Lower leg skin (tissue), 4 donors: ENCODE data around the gene MAGED4B. TPM values are rescaled to one million over a fixed set of nuclear protein-coding genes. Genes with fewer than 3 reads are reported as not detected.
"Not testable (repeated sequence)": the region's sequence is repeated elsewhere in the genome, so short reads cannot be mapped to it uniquely, and the experiment has no call there.

Source experiments
- DNase-seq, 2 donors: peaks; one replicate each; pipeline ENCODE4 v3.0.0-alpha.2; 2019; ENCODE audit warnings: low spot score in 2 of 2
- H3K4me3 ChIP-seq: fragments of 200-600 bp; sonication (generic); 2 replicates; pipeline ENCODE4 v1.5.1; 2017; ENCODE audit warnings: mild to moderate bottlenecking, low read depth; ENCODE audit not compliant: poor library complexity, severe bottlenecking
- POLR2A ChIP-seq, 2 donors: fragments of 450-650 bp; IDR thresholded peaks; one replicate each; pipeline ENCODE4 v1.6.1; 2016 to 2017; ENCODE audit warnings: antibody characterized with exemption in 2 of 2, mild to moderate bottlenecking in 1 of 2, moderate library complexity in 1 of 2
- WGBS, 2 donors: methylation state at CpG; one replicate each; pipeline ENCODE4 v1.1.5; 2018; 5-methylcytosine and 5-hydroxymethylcytosine counted together
- intact Hi-C: fragments of 100-400 bp; cut with DNase I; formaldehyde crosslinking; loops from one replicate; pipeline ENCODE4 v1.15.0; 2023; ENCODE audit warnings: low total_unique reads
- total RNA-seq, 4 donors: library from RNA; depleted of rRNA; stranded (reverse); fragments of >200 nt; gene quantifications; one replicate each; pipeline ENCODE4 v1.1.0, GENCODE V29; 2016
- TF ChIP-seq, protein P1 (sequence below), 3 donors: fragments of 450-650 bp; IDR thresholded peaks; one replicate each; pipeline ENCODE4 v1.5.1; 2016; ENCODE audit warnings: antibody characterized with exemption in 3 of 3, mild to moderate bottlenecking in 3 of 3, moderate library complexity in 2 of 3

The MAGED4B gene
- 1 to 10 TPM in 3 of 4 donors, not detected in 1; 1.2 to 2.0 (median 1.6) TPM for total RNA-seq

GRCh38 chrX:52068666-52069640 lies at the start of gene MAGED4B:
Gene MAGED4B (minus strand): TSS chrX:52069183. CDS start chrX:52068172, 1,011 bp downstream.
- WGBS, 2 donors = no CpG with 5 or more reads among the region's 56 CpGs
- DNase-seq, H3K4me3 ChIP-seq, intact Hi-C loops: not testable (repeated sequence)

GRCh38 chrX:52118262-52118661 lies 49.3 kb upstream of the MAGED4B start:
- WGBS, 2 donors = 49 to 71% methylated on average over 3 of the region's 3 CpGs
- intact Hi-C loops = no loop called here
- no peak for DNase-seq
- TF ChIP-seq, protein P1, sequence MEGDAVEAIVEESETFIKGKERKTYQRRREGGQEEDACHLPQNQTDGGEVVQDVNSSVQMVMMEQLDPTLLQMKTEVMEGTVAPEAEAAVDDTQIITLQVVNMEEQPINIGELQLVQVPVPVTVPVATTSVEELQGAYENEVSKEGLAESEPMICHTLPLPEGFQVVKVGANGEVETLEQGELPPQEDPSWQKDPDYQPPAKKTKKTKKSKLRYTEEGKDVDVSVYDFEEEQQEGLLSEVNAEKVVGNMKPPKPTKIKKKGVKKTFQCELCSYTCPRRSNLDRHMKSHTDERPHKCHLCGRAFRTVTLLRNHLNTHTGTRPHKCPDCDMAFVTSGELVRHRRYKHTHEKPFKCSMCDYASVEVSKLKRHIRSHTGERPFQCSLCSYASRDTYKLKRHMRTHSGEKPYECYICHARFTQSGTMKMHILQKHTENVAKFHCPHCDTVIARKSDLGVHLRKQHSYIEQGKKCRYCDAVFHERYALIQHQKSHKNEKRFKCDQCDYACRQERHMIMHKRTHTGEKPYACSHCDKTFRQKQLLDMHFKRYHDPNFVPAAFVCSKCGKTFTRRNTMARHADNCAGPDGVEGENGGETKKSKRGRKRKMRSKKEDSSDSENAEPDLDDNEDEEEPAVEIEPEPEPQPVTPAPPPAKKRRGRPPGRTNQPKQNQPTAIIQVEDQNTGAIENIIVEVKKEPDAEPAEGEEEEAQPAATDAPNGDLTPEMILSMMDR (IDR thresholded peaks at IDR 0.05) = no peak
- no peak for TF ChIP-seq POLR2A (IDR thresholded peaks at IDR 0.05)
- no peak overlapping the region for H3K4me3 ChIP-seq

DNA sequence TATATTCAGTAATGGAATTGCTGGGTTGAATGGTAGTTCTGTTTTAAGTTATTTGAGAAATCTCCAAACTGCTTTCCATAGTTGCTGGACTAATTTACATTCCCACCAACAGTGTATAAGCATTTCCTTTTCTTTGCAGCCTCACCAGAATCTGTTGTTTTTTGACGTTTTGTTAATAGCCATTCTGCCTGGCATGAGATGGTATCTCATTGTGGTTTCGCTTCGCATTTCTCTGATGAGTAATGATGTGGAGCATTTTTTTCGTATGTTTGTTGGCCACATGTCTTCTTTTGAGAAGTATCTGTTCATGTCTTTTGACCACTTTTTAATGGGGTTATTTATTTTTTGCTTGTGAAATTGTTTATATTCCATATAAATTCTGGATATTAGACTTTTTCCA lies 13.6 kb upstream of the MAGED4B start:
- no peak for TF ChIP-seq POLR2A (IDR thresholded peaks at IDR 0.05)
- TF ChIP-seq, protein P1 (IDR thresholded peaks at IDR 0.05) = no peak
- WGBS, 2 donors = 45 to 54% methylated on average over 4 of the region's 4 CpGs
- no peak for DNase-seq
- intact Hi-C loops = no loop called here
- no peak overlapping the region for H3K4me3 ChIP-seq

DNA sequence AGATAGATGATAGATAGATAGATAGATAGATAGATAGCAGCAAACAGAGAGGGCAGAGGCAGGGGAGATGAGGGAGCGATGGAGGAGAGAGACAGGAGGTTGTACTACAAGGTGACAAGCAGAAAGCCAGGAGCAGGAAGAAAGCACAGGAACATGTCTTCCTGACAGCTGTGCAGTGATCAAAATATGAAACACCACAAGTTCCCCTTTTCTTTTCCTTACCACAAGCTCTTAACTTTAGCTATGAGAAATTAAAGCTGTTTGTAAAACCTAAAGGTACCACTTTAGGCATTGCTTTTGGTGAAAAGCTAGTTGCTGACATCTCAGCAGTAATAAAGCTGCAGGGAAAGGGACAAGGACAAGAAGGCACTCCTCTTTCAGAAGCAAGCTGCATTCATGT lies 9.1 kb upstream of the MAGED4B start:
- no peak for DNase-seq
- TF ChIP-seq POLR2A (IDR thresholded peaks at IDR 0.05) = no peak
- TF ChIP-seq, protein P1 (IDR thresholded peaks at IDR 0.05) = no peak
- WGBS, 2 donors = 56 to 68% methylated on average over 1 of the region's 1 CpG

DNA sequence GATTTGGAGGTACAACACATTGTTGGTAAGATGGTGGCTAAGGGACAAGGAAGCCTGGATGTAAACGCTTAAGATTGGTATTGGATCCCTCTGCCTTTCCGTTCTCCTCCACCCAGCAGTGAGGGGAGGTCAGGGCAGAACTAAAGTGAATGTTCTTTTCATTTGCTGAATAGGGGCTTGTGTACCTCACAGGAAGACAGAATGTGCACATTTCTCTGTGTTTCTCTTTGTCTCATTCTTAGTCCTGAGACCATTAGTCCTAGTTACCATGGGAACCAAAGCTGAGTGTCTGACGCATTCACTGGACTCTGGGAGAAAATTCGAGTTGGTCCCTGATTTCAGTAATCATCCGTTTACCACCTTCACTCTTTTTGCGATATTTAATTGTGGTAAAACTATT lies 26.7 kb downstream of the MAGED4B start:
- intact Hi-C loops, DNase-seq, H3K4me3 ChIP-seq: not testable (repeated sequence)
- no CpG with 5 or more reads among the region's 6 CpGs for WGBS, 2 donors

More for the DNA sequence above, 9.1 kb upstream of the MAGED4B start:
- no peak overlapping the region for H3K4me3 ChIP-seq
- intact Hi-C loops = no loop called here

- no peak for DNase-seq
- TF ChIP-seq, protein P1 (IDR thresholded peaks at IDR 0.05) = no peak
- no peak for TF ChIP-seq POLR2A (IDR thresholded peaks at IDR 0.05)
- H3K4me3 ChIP-seq = no peak overlapping the region
- 65 to 78% methylated on average over 1 of the region's 1 CpG for WGBS, 2 donors
- intact Hi-C loops = no loop called here
These were observed 34.8 kb downstream of the MAGED4B start for GRCh38 chrX:52034211-52034610.
